C4-2B (cell line): ENCODE results near the gene LMCD1.

ENCODE experiments used
- CTCF ChIP-seq: fragments of 450-650 bp; conservative IDR thresholded peaks from 2 replicates; pipeline ENCODE4 v1.5.1; 2017; ENCODE audit warnings: mild to moderate bottlenecking
- ZFX ChIP-seq: fragments of 450-650 bp; IDR thresholded peaks from 2 replicates; pipeline ENCODE4 v1.6.1; 2017

GRCh38 chr3:8486434-8486833 is 15.2 kb upstream of the LMCD1 start:
- TF ChIP-seq CTCF (no peak), ZFX (no peak)
